Lower leg skin (tissue), 4 donors: ENCODE measurements around the gene GTF2F1. TPM values are rescaled to one million over a fixed set of nuclear protein-coding genes. Genes with fewer than 3 reads are reported as not detected.

Experiments used
- DNase-seq, 2 donors: peaks; one replicate each; pipeline ENCODE4 v3.0.0-alpha.2; 2019; ENCODE audit warnings: low spot score in 2 of 2
- H3K4me3 ChIP-seq: fragments of 200-600 bp; sonication (generic); 2 replicates; pipeline ENCODE4 v1.5.1; 2017; ENCODE audit warnings: mild to moderate bottlenecking, low read depth; ENCODE audit not compliant: poor library complexity, severe bottlenecking
- CTCF ChIP-seq, 3 donors: fragments of 450-650 bp; IDR thresholded peaks; one replicate each; pipeline ENCODE4 v1.5.1; 2016; ENCODE audit warnings: antibody characterized with exemption in 3 of 3, mild to moderate bottlenecking in 3 of 3, moderate library complexity in 2 of 3
- POLR2A ChIP-seq, 2 donors: fragments of 450-650 bp; IDR thresholded peaks; one replicate each; pipeline ENCODE4 v1.6.1; 2016 to 2017; ENCODE audit warnings: antibody characterized with exemption in 2 of 2, mild to moderate bottlenecking in 1 of 2, moderate library complexity in 1 of 2
- WGBS, 2 donors: methylation state at CpG; one replicate each; pipeline ENCODE4 v1.1.5; 2018; 5-methylcytosine and 5-hydroxymethylcytosine counted together
- intact Hi-C: fragments of 100-400 bp; cut with DNase I; formaldehyde crosslinking; loops from one replicate; pipeline ENCODE4 v1.15.0; 2023; ENCODE audit warnings: low total_unique reads
- total RNA-seq, 4 donors: library from RNA; depleted of rRNA; stranded (reverse); fragments of >200 nt; gene quantifications; one replicate each; pipeline ENCODE4 v1.1.0, GENCODE V29; 2016

Gene GTF2F1
- total RNA-seq, 4 donors from 2014 or later = 33.2 to 59.5 (median 43.1) TPM

- 86 to 89% methylated on average over 3 of the region's 3 CpGs for WGBS, 2 donors
- DNase-seq = no peak
- intact Hi-C loops = no loop called here
- H3K4me3 ChIP-seq = no peak overlapping the region
- TF ChIP-seq POLR2A (IDR thresholded peaks at IDR 0.05) (no peak), CTCF (IDR thresholded peaks at IDR 0.05) (no peak)
Measured at GRCh38 chr19:6394831-6395230, 1.9 kb upstream of the GTF2F1 start.

GRCh38 chr19:6393983-6394412 lies 1.0 kb upstream of the GTF2F1 start:
- WGBS, 2 donors = 22 to 27% methylated on average over 14 of the region's 14 CpGs
- no peak for DNase-seq
- TF ChIP-seq CTCF (IDR thresholded peaks at IDR 0.05) (no peak), POLR2A (IDR thresholded peaks at IDR 0.05) (no peak)
- intact Hi-C loops = no loop called here
- peak overlapping the region; percentile 41 for H3K4me3 ChIP-seq

GRCh38 chr19:6392221-6393073 lies 517 bp downstream of the GTF2F1 start:
- intact Hi-C loops = no loop called here
- TF ChIP-seq CTCF (IDR thresholded peaks at IDR 0.05) (no peak), POLR2A (IDR thresholded peaks at IDR 0.05) (no peak)
- DNase-seq = no peak
- WGBS, 2 donors = 7 to 9% methylated on average over 21 to 30 of the region's 30 CpGs
- peak overlapping the region; percentile 41 for H3K4me3 ChIP-seq

DNA sequence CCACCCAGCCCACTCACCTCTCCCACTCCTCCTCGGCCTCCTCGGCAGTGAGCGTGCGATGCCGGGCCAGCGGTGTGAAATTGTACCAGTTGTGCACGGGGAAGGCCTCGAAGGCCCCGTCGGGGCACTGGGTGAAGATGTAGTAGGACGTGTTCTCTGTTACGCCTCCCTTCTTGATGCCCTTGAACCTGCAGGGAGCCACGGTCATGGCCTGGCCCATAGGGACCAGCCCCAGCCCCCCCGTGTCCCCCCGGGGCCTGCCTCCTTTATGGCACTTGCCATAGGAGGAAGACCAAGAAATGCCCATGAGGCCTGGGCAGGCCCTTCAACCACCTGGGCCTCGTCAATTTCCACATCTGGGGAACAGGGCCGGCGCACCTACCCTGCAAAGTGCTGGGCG lies 5.6 kb downstream of the GTF2F1 start:
- WGBS, 2 donors = 90 to 93% methylated on average over 18 to 19 of the region's 19 CpGs
- DNase-seq = no peak
- intact Hi-C loops = no loop called here
- TF ChIP-seq CTCF (IDR thresholded peaks at IDR 0.05) = no peak
- TF ChIP-seq POLR2A (IDR thresholded peaks at IDR 0.05) = no peak
- H3K4me3 ChIP-seq = no peak overlapping the region

- DNase-seq = no peak
- intact Hi-C loops = no loop called here
- 93 to 94% methylated on average over 4 of the region's 4 CpGs for WGBS, 2 donors
- no peak overlapping the region for H3K4me3 ChIP-seq
- TF ChIP-seq CTCF (IDR thresholded peaks at IDR 0.05) = no peak
- no peak for TF ChIP-seq POLR2A (IDR thresholded peaks at IDR 0.05)
Measured at GRCh38 chr19:6384381-6384780, 8.6 kb downstream of the GTF2F1 start.
